Activated CD8-positive, alpha-beta memory T cell treated with anti-CD3 and anti-CD28 coated beads for 24 hours (primary cell): ENCODE results near the gene LRRIQ4.

ENCODE experiments used
- DNase-seq: peaks from one replicate; pipeline ENCODE4 v3.0.0-alpha.2; 2020

The LRRIQ4 gene

GRCh38 chr3:169863458-169863899 is 50.8 kb downstream of the LRRIQ4 start:
- DNase-seq = peak; percentile 81

GRCh38 chr3:169864270-169864669 is 51.6 kb downstream of the LRRIQ4 start:
- DNase-seq = no peak

- no peak for DNase-seq
Measured at GRCh38 chr3:169865176-169865767, 52.6 kb downstream of the LRRIQ4 start.

GRCh38 chr3:169867584-169868210 is 55.0 kb downstream of the LRRIQ4 start:
- no peak for DNase-seq

- DNase-seq = no peak
Measured at GRCh38 chr3:169868369-169868768, 55.7 kb downstream of the LRRIQ4 start.

GRCh38 chr3:169869484-169870220 is 57.0 kb downstream of the LRRIQ4 start, which contains the start of gene LRRC31:
Gene LRRC31 (minus strand): TSS chr3:169869935. CDS start chr3:169869807, 128 bp downstream.
- no peak for DNase-seq

GRCh38 chr3:169871129-169871886 is 58.6 kb downstream of the LRRIQ4 start:
- DNase-seq = no peak

- no peak for DNase-seq
Measured at GRCh38 chr3:169879013-169879557, 66.4 kb downstream of the LRRIQ4 start.

GRCh38 chr3:169879845-169880575 is 67.3 kb downstream of the LRRIQ4 start:
- DNase-seq = no peak

GRCh38 chr3:169880576-169881250 is 68.0 kb downstream of the LRRIQ4 start:
- DNase-seq = no peak

- no peak for DNase-seq
Measured at GRCh38 chr3:169886671-169887070, 74.0 kb downstream of the LRRIQ4 start.
